SK-N-SH (cell line): ENCODE data around the gene ERC2. TPM values are rescaled to one million over a fixed set of nuclear protein-coding genes. Genes with fewer than 3 reads are reported as not detected.

Source experiments
- CTCF ChIA-PET: fragments of 300-600, 350-600 bp; formaldehyde crosslinking; extraction: SDS; loops from one replicate; lab custom pipeline; 2021; lab: Yijun Ruan, JAX
- POLR2A ChIA-PET: fragments of 350-600 bp; sonication (Branson Sonifier 250); formaldehyde crosslinking; extraction: SDS; loops from one replicate; lab custom pipeline; 2020; ENCODE audit warnings: antibody characterized with exemption, inconsistent platforms; lab: Yijun Ruan, JAX
- DNase-seq: peaks from one replicate; pipeline ENCODE4 v3.0.0; 2012
- H2AFZ ChIP-seq: fragments of 200-600 bp; sonication (generic); 2 replicates; pipeline ENCODE4 v1.8.1; 2016; ENCODE audit warnings: antibody characterized with exemption, mild to moderate bottlenecking, low read depth
- H3F3A ChIP-seq: fragments of 200-600 bp; sonication (generic); replicated peaks from 2 replicates; pipeline ENCODE3; 2016; ENCODE audit warnings: antibody characterized with exemption, mild to moderate bottlenecking; ENCODE audit not compliant: insufficient read depth
- H3K27ac ChIP-seq, 2 experiments: fragments of 200-500 bp in 1 of 2; fragments of 200-600 bp in 1 of 2; sonication (Bioruptor generic) in 1 of 2; sonication (generic), shearing (Covaris generic) in 1 of 2; 2 replicates each; pipeline versions ENCODE4 v1.5.1 to v1.6.1; 2014 to 2016; ENCODE audit warnings: low read depth in 2 of 2, inconsistent platforms in 1 of 2, low read length in 1 of 2, mild to moderate bottlenecking in 1 of 2, mixed read lengths in 1 of 2
- H3K27me3 ChIP-seq: fragments of 200-600 bp; sonication (generic), shearing (Covaris generic); 2 replicates; pipeline ENCODE4 v1.6.1; 2016; ENCODE audit warnings: mixed run types; ENCODE audit not compliant: insufficient read depth
- H3K36me3 ChIP-seq, 2 experiments: fragments of 200-500 bp in 1 of 2; fragments of 200-600 bp in 1 of 2; sonication (Bioruptor generic) in 1 of 2; sonication (generic) in 1 of 2; replicated peaks in 1 of 2; 2 replicates each; pipeline versions ENCODE3 to v1.5.1; 2014 to 2016; ENCODE audit warnings: low read length in 1 of 2, mild to moderate bottlenecking in 1 of 2; ENCODE audit not compliant: insufficient read depth in 2 of 2, control insufficient read depth in 1 of 2
- H3K4me1 ChIP-seq, 2 experiments: fragments of 200-500 bp in 1 of 2; fragments of 200-600 bp in 1 of 2; sonication (Bioruptor generic) in 1 of 2; sonication (generic), shearing (Covaris generic) in 1 of 2; 2 replicates each; pipeline versions ENCODE4 v1.5.1 to v1.6.1; 2014 to 2016; ENCODE audit warnings: low read depth in 1 of 2, low read length in 1 of 2, mixed run types in 1 of 2; ENCODE audit not compliant: insufficient read depth in 2 of 2, control insufficient read depth in 1 of 2
- H3K4me2 ChIP-seq: fragments of 200-600 bp; sonication (generic), shearing (Covaris generic); 2 replicates; pipeline ENCODE4 v1.6.1; 2017; ENCODE audit warnings: mixed run types
- H3K4me3 ChIP-seq, 2 experiments: fragments of 200-500 bp in 1 of 2; fragments of 200-600 bp in 1 of 2; sonication (Bioruptor generic) in 1 of 2; sonication (generic), shearing (Covaris generic) in 1 of 2; 2 replicates each; pipeline versions ENCODE4 v1.5.1 to v1.8.1; 2014 to 2016; ENCODE audit warnings: low read depth in 2 of 2, inconsistent platforms in 1 of 2, low read length in 1 of 2, mild to moderate bottlenecking in 1 of 2, mixed read lengths in 1 of 2, moderate library complexity in 1 of 2
- H3K79me2 ChIP-seq: fragments of 200-600 bp; sonication (generic); 2 replicates; pipeline ENCODE4 v1.8.1; 2017; ENCODE audit warnings: mild to moderate bottlenecking; ENCODE audit not compliant: insufficient read depth
- H3K9ac ChIP-seq: fragments of 200-600 bp; sonication (generic); 2 replicates; pipeline ENCODE4 v1.6.1; 2017; ENCODE audit warnings: mixed run types
- H3K9me2 ChIP-seq: fragments of 200-600 bp; sonication (generic); 2 replicates; pipeline ENCODE4 v1.6.1; 2017; ENCODE audit warnings: mixed run types
- H3K9me3 ChIP-seq: fragments of 200-600 bp; sonication (generic); 2 replicates; pipeline ENCODE4 v1.6.1; 2017; ENCODE audit warnings: mixed run types, mild to moderate bottlenecking, moderate library complexity
- H4K20me1 ChIP-seq: fragments of 200-600 bp; sonication (generic); 2 replicates; pipeline ENCODE4 v1.6.1; 2017; ENCODE audit warnings: mild to moderate bottlenecking, mixed run types; ENCODE audit not compliant: insufficient read depth
- CHD2 ChIP-seq: fragments of 150-350 bp; IDR thresholded peaks from 2 replicates; pipeline ENCODE4 v1.6.1; 2018; ENCODE audit warnings: low read length; ENCODE audit not compliant: partially characterized antibody
- CTCF ChIP-seq: fragments of 200-600 bp; sonication (generic); IDR thresholded peaks from 2 replicates; pipeline ENCODE4 v1.6.1; 2017; ENCODE audit warnings: antibody characterized with exemption, mild to moderate bottlenecking, moderate library complexity
- ELF1 ChIP-seq: IDR thresholded peaks from 2 replicates; pipeline ENCODE4 v1.4.0; 2012
- EP300 ChIP-seq, 2 experiments: IDR thresholded peaks; 2 replicates each; pipeline versions ENCODE4 v1.4.0 to v1.6.1; 2012; ENCODE audit warnings: borderline replicate concordance in 1 of 2, low read depth in 1 of 2, low read length in 1 of 2
- EZH2phosphoT487 ChIP-seq: fragments of 200-600 bp; sonication (generic); IDR thresholded peaks from 2 replicates; pipeline ENCODE4 v1.6.1; 2017; ENCODE audit warnings: low read depth, mixed run types, mild to moderate bottlenecking, antibody characterized with exemption, moderate library complexity, borderline replicate concordance
- FOXJ3 ChIP-seq: sonication (generic); formaldehyde crosslinking; IDR thresholded peaks from 2 replicates; pipeline ENCODE4 v1.5.1; 2020; ENCODE audit warnings: mild to moderate bottlenecking, missing genetic modification reagents
- FOXM1 ChIP-seq: IDR thresholded peaks from 2 replicates; pipeline ENCODE4 v1.4.0; 2012; ENCODE audit warnings: low read depth, mild to moderate bottlenecking
- GABPA ChIP-seq: IDR thresholded peaks from 2 replicates; pipeline ENCODE4 v1.4.0; 2012; ENCODE audit warnings: low read depth, mild to moderate bottlenecking
- JUND ChIP-seq: IDR thresholded peaks from 2 replicates; pipeline ENCODE4 v1.4.0; 2012
- MAX ChIP-seq: IDR thresholded peaks from 2 replicates; pipeline ENCODE4 v1.4.0; 2012; ENCODE audit warnings: low read depth
- MEF2A ChIP-seq: IDR thresholded peaks from 2 replicates; pipeline ENCODE4 v1.4.0; 2012; ENCODE audit warnings: low read depth, borderline replicate concordance
- MXI1 ChIP-seq: IDR thresholded peaks from 2 replicates; pipeline ENCODE4 v1.6.1; 2012; ENCODE audit warnings: mild to moderate bottlenecking, low read depth, low read length, improper control_type of control experiment
- NFIC ChIP-seq: IDR thresholded peaks from 2 replicates; pipeline ENCODE4 v1.4.0; 2012; ENCODE audit warnings: borderline replicate concordance
- NRF1 ChIP-seq: IDR thresholded peaks from 2 replicates; pipeline ENCODE4 v1.6.1; 2012; ENCODE audit warnings: low read depth, mild to moderate bottlenecking, low read length
- RAD21 ChIP-seq: IDR thresholded peaks from 2 replicates; pipeline ENCODE4 v1.6.1; 2012; ENCODE audit warnings: mild to moderate bottlenecking, low read length
- RCOR1 ChIP-seq: fragments of 150-350 bp; IDR thresholded peaks from 2 replicates; pipeline ENCODE4 v1.6.1; 2017; ENCODE audit warnings: antibody characterized with exemption, low read length
- SIN3A ChIP-seq: IDR thresholded peaks from 2 replicates; pipeline ENCODE4 v1.6.1; 2012; ENCODE audit warnings: low read depth, mild to moderate bottlenecking, low read length, moderate library complexity, borderline replicate concordance
- TAF1 ChIP-seq: IDR thresholded peaks from 2 replicates; pipeline ENCODE4 v1.6.1; 2012; ENCODE audit warnings: low read depth, mild to moderate bottlenecking, low read length, moderate library complexity, borderline replicate concordance
- TCF12 ChIP-seq: IDR thresholded peaks from 2 replicates; pipeline ENCODE4 v1.4.0; 2012
- USF1 ChIP-seq: IDR thresholded peaks from 2 replicates; pipeline ENCODE4 v1.4.0; 2012; ENCODE audit warnings: low read depth, borderline replicate concordance
- YY1 ChIP-seq: IDR thresholded peaks from 2 replicates; pipeline ENCODE4 v1.4.0; 2012; ENCODE audit warnings: low read depth, mild to moderate bottlenecking
- ZBTB33 ChIP-seq: IDR thresholded peaks from 2 replicates; pipeline ENCODE4 v1.4.0; 2012; ENCODE audit warnings: low read depth, borderline replicate concordance
- WGBS: methylation state at CpG from one replicate; pipeline ENCODE4 v1.1.6; 2017; ENCODE audit warnings: low lambda C conversion rate; 5-methylcytosine and 5-hydroxymethylcytosine counted together
- polyA plus RNA-seq, 3 experiments: library from polyadenylated mRNA; depleted of rRNA; stranded (reverse); fragments of >200 nt; gene quantifications; 2 replicates each; pipeline ENCODE4 v1.2.3, GENCODE V29; 2012

ERC2 gene
- polyA plus RNA-seq, 1 of the 3 experiments (the other 2 are of a cell fraction), result 1.6 TPM

- WGBS, result 27% methylated on average over 3 of the region's 3 CpGs
- no peak for DNase-seq
- TF ChIP-seq RCOR1 (no peak), ZBTB33 (no peak), MAX (no peak), SIN3A (no peak), ELF1 (no peak), USF1 (no peak), TCF12 (no peak), EZH2phosphoT487 (no peak), TAF1 (no peak), FOXM1 (no peak), RAD21 (no peak), JUND (no peak)
- TF ChIP-seq, all 33 proteins: peak for 0
- Histone ChIP-seq H3K27ac (no peak overlapping the region), H2AFZ (no peak overlapping the region), H3K27me3 (no peaks in the 10 kb centered on the region), H3K79me2 (no peaks in the 10 kb centered on the region), H3K36me3 (no peaks in the 10 kb centered on the region), H3K4me2 (no peak overlapping the region), H4K20me1 (no peaks in the 10 kb centered on the region), H3K9ac (no peak overlapping the region), H3F3A (no peaks in the 10 kb centered on the region), H3K4me3 (no peak overlapping the region), H3K9me2 (no peaks in the 10 kb centered on the region), H3K4me1 (peaks cover 7 to 10% of the 10 kb centered on the region in 2 experiments; a peak in 2 of 4 replicates), H3K9me3 (no peaks in the 10 kb centered on the region)
- CTCF ChIA-PET, result interaction anchor here (1.4 kb wide), 1 partner anchor 871 kb away, joined by 3 read pairs; no protein-coding TSS in a partner anchor
- POLR2A ChIA-PET, result no interaction called here
Measured at GRCh38 chr3:55725681-55726500, 742.4 kb downstream of the ERC2 start.

- 46% methylated on average over 2 of the region's 2 CpGs for WGBS
- Histone ChIP-seq H3K9ac (no peak overlapping the region), H3K79me2 (no peaks in the 10 kb centered on the region), H2AFZ (no peak overlapping the region), H3K4me2 (no peak overlapping the region), H3K9me3 (no peaks in the 10 kb centered on the region), H3K9me2 (no peaks in the 10 kb centered on the region), H3F3A (no peaks in the 10 kb centered on the region), H3K4me3 (no peak overlapping the region), H3K4me1 (peaks cover 7 to 10% of the 10 kb centered on the region in 2 experiments; a peak in 2 of 4 replicates), H3K36me3 (no peaks in the 10 kb centered on the region), H3K27ac (no peak overlapping the region), H3K27me3 (no peaks in the 10 kb centered on the region), H4K20me1 (no peaks in the 10 kb centered on the region)
- no peak for DNase-seq
- TF ChIP-seq GABPA (no peak), JUND (no peak), YY1 (no peak), FOXM1 (no peak), TAF1 (no peak), CTCF (no peak), MEF2A (no peak), NFIC (no peak), EP300 (IDR thresholded peaks at IDR 0.05; ENCODE audit: borderline replicate concordance in 1 of 2, low read depth in 1 of 2, low read length in 1 of 2) (no peak), FOXJ3 (CRISPR knock-in tag) (no peak), MAX (no peak), MXI1 (no peak), CHD2 (no peak), NRF1 (no peak), USF1 (no peak), RAD21 (no peak)
- CTCF ChIA-PET, result interaction anchor here (1.0 to 1.1 kb wide), 2 partner anchors 28 to 1297 kb away, joined by 3 read pairs; no protein-coding TSS in a partner anchor
- POLR2A ChIA-PET, result no interaction called here
Measured at GRCh38 chr3:55724821-55725220, 743.4 kb downstream of the ERC2 start.
